ENCODE results near the gene ZNF22.
A peak's percentile ranks its signal among the peaks of the same experiment; 100 is the strongest.

ZNF22 gene

DNA sequence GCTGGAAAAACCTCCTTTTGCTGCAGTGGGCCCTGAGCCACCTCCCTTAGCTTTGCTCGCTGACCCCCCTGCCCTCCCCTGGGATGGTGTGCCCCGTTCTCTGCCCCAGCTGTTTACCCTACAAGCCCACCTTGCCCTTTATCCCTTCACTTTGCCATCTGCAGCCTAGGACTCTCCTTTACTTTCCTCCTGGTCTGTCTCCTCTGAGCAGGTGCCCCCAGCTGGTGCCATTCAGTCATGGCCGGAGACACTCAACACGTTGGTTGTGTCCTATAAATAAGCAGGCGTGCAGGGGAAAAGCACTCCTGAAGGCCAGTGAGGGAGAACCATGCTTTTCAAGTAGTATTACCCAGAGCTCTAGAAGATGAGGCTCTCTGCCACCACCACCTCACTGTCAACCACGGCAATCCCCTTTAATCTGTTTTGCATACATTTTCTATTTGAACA is 35.0 kb upstream of the ZNF22 start:
- no peak for DNase-seq (ENCODE audit: low read depth)
- H3K4me3 ChIP-seq (ENCODE audit: low read depth, low read length), result no peak overlapping the region

DNA sequence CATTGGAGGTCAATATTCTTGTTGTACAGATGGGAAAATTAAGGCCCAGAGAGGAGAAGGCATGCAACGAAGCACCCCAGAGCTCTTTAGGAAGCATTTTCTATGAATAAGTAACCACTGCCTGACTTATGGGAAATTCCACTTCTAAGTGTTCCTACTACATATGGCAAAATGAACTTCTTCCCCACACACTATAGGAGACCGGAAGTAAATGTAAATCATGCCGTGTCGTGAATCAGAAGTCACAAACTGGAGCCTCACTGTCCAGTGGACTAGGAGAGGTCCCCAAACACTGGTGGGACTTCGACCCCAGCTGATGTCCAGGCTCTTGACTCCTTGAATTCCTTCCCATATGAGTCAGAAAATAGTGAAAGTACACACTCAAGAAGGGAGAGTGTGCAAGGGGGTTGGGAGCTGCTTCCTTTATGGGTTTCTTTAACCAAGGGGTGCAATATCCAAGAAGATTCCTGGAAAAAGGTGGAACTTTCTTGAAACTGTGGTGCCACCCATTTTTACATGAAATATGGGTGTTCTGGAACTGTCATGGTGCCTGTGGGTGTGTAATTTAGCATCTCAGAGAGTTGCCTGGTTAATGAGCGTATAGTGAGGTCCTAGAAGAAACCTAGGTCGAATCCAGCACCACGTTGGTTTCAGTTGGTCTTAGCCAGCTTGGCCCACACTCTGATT is 34.5 kb upstream of the ZNF22 start:
- H3K4me3 ChIP-seq (ENCODE audit: low read depth, low read length), result no peak overlapping the region
- no peak for DNase-seq (ENCODE audit: low read depth)
- TF ChIP-seq, protein P1, sequence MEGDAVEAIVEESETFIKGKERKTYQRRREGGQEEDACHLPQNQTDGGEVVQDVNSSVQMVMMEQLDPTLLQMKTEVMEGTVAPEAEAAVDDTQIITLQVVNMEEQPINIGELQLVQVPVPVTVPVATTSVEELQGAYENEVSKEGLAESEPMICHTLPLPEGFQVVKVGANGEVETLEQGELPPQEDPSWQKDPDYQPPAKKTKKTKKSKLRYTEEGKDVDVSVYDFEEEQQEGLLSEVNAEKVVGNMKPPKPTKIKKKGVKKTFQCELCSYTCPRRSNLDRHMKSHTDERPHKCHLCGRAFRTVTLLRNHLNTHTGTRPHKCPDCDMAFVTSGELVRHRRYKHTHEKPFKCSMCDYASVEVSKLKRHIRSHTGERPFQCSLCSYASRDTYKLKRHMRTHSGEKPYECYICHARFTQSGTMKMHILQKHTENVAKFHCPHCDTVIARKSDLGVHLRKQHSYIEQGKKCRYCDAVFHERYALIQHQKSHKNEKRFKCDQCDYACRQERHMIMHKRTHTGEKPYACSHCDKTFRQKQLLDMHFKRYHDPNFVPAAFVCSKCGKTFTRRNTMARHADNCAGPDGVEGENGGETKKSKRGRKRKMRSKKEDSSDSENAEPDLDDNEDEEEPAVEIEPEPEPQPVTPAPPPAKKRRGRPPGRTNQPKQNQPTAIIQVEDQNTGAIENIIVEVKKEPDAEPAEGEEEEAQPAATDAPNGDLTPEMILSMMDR (IDR thresholded peaks at IDR 0.05; ENCODE audit: control insufficient read depth, extremely low read depth, insufficient read depth), result no peak

More for the DNA sequence above, 35.0 kb upstream of the ZNF22 start:
- TF ChIP-seq, protein P1 (IDR thresholded peaks at IDR 0.05; ENCODE audit: control insufficient read depth, extremely low read depth, insufficient read depth), result no peak

DNA sequence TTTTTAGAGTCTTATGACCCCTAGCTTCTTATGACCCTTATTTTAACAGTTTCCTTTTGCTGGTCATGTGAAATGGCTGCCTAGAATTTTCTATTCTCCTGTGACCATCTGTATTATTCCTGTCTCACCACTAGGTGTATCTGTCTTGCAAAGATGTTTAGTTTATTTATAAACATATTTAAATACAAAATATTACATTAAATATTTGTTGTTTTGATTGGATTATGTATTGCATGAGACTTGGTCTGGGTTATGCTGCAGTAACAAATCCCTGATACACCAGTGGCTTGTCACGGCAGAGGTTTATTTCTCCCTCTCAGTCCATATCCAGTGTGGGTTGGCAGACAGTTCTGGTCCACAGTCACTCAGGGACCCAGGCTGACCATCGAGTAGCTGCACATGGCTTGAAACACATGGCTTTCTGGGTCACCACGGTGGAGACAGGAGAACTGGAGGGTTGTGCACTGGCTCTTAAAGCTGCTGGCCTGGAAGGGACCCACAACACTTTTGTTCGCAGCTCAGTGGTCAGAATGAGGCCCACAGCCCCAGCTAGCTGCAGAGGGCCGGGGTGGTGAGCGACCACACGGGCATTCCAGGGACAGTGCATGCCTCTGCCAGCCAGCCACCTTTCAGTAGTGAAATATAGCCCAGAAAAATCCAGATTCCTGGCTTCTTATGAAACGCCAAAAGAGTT is 33.8 kb upstream of the ZNF22 start:
- TF ChIP-seq, protein P1 (IDR thresholded peaks at IDR 0.05; ENCODE audit: control insufficient read depth, extremely low read depth, insufficient read depth), result peak; percentile 0; the same call in 1 of the 2 replicates
- H3K4me3 ChIP-seq (ENCODE audit: low read depth, low read length), result no peak overlapping the region
- DNase-seq (ENCODE audit: low read depth), result no peak

DNA sequence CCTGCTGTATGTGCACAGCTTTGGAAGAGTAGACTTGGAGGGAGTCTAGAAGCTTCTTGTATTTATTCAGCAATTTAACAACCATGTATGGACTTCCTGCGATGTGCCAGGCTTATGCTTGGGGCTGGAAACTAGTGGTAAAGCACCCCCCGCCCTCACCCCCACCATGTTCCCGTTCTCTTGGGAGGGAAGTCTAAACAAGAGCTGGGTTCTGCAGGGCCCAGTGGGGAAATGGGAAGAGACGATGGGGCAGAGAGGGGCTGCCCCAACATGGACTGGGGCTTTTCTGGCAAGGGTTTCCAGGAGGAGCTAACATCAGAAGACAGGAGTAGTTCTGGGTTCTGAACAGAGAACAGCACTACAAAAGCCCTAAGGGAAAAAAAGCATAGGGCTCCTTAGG is 33.1 kb upstream of the ZNF22 start:
- DNase-seq (ENCODE audit: low read depth), result no peak
- TF ChIP-seq, protein P1 (IDR thresholded peaks at IDR 0.05; ENCODE audit: control insufficient read depth, extremely low read depth, insufficient read depth), result no peak
- no peak overlapping the region for H3K4me3 ChIP-seq (ENCODE audit: low read depth, low read length)

DNA sequence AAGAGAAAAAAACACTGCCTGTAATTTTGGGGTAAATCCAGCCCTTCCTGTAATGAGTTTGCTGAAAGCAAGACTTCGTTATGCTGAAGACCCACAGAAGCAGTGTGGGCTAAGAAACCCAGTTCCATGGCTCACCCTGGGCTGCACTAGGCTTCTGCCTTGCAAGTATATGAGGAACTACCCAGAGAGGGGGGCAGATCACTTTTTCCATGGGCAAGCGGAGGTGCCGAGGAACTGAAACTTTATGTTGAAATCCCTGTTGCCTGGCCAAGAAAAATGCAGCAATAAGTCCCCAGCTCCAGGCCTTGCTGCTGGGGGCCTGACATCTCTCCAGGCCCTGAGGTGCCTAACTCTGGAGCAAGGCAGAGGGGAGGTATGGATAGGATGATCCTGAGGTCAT is 32.6 kb upstream of the ZNF22 start:
- H3K4me3 ChIP-seq (ENCODE audit: low read depth, low read length), result no peak overlapping the region
- TF ChIP-seq, protein P1 (IDR thresholded peaks at IDR 0.05; ENCODE audit: control insufficient read depth, extremely low read depth, insufficient read depth), result no peak
- no peak for DNase-seq (ENCODE audit: low read depth)

DNA sequence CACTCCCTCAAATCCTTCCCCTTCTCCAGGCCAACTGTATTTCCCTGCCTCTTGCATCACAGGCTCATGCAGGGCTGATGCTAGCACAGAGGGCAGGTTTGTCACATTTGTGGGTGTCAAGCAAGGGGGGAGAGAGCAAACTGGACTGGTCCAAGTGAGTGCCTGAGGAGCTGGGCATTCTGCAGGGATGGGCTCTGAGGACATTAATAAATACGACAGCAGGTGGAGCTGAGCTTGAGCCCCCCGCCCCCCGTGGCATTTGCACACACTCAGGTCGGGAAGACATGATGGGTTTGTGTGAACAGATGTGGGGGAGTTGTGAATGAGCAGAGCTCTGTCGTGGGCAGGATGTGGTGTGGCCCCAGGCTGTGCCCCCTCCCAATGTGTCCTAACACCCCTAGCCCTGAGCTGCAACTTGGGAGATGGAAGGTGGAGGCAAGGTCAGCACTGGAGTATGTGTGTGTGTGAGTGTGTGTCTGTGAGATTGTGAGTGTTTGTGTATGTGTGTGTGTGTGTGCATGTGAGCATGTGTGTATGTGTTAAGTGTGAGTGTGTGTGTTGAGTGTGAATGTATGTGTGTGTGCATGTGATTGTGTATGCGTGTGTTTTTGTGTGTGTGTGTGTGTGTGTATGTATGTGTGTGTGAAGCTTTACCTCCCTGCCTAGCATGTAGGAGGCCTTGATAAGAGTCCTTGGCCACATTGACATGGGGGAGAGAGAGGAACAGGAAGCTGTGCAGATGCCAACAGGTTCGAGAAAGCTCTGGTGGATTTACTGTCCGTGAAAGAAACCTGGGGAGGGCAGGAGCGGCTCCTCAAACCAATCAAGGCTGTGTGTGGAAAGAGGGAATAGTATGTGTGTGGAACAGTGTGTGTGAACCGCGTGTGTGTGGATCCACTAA is 32.0 kb upstream of the ZNF22 start:
- DNase-seq (ENCODE audit: low read depth), result no peak
- H3K4me3 ChIP-seq (ENCODE audit: low read depth, low read length), result no peak overlapping the region
- TF ChIP-seq, protein P1 (IDR thresholded peaks at IDR 0.05; ENCODE audit: control insufficient read depth, extremely low read depth, insufficient read depth), result no peak

Data from LNCaP clone FGC (cell line).